OCI-LY3 (cell line): Measurements from ENCODE around the gene ABCF2.

Source experiments
- CTCF ChIP-seq: fragments of 200-600, 300-600 bp; sonication (generic); IDR thresholded peaks from 2 replicates; pipeline ENCODE4 v1.5.1; 2014; ENCODE audit warnings: antibody characterized with exemption, low read length, low read depth
- EZH2phosphoT487 ChIP-seq: fragments of 200-600 bp; shearing (Covaris generic); IDR thresholded peaks from 2 replicates; pipeline ENCODE4 v1.6.1; 2018; ENCODE audit warnings: antibody characterized with exemption, mixed run types, low read depth

- TF ChIP-seq CTCF (no peak), EZH2phosphoT487 (no peak)
These were observed 41.0 kb downstream of the ABCF2 start for GRCh38 chr7:151185762-151186639.
